HG02623 (cell line): ENCODE results near the gene FOXN3.
"Not testable (repeated sequence)": the region's sequence is repeated elsewhere in the genome, so short reads cannot be mapped to it uniquely, and the experiment has no call there.

Experiments used
- ATAC-seq: cut with Tn5 transposase; IDR thresholded peaks from one replicate; pipeline ENCODE4 v1.9.1; 2021; ENCODE audit warnings: moderate library complexity; ENCODE audit not compliant: unreplicated experiment

FOXN3 gene

GRCh38 chr14:89256283-89256682, 160.8 kb downstream of the FOXN3 start:
- ATAC-seq, result no peak

DNA sequence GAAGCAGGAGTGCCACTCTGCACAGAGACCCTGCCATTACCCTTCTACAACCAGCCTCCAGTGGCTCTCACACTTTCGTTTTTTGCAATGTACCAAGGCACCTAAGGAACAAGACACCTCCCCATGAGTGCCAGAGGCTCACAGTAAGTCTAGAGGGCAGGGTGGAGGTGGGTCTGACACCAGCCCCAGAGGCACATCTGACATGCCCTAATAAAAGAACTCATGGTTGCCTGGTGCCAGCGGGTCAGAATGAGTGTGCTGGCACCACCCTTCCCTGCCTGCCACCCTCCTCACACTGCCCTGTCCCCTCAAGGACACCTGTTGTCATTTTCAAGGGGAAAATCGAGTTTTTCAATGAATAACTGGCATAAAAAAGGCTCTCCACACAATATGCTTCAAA, 161.2 kb downstream of the FOXN3 start:
- no peak for ATAC-seq

DNA sequence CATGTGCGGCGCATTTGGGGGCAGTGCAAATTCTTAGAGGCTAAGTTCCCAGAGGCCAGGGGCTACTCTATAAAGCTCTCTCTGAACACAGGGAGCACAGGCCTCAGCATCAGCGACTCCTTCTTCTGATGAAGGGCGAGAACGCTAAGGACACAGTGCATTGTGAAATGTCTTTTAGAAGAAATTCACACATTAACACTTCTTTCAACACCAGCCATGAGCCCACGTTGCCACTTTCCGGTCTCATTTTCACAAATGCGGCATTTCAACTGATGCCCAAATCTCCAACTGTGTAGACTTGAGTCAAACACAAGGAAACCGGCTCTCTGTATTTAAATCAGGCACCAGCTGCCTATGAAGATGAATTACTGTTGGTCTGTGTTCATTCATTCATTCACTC, 162.0 kb downstream of the FOXN3 start:
- ATAC-seq, result no peak

GRCh38 chr14:89254166-89254909, 162.7 kb downstream of the FOXN3 start:
- ATAC-seq, result no peak

GRCh38 chr14:89252887-89253532, 164.0 kb downstream of the FOXN3 start:
- ATAC-seq, result no peak

GRCh38 chr14:89251061-89251460, 166.0 kb downstream of the FOXN3 start:
- no peak for ATAC-seq

GRCh38 chr14:89250655-89250975, 166.4 kb downstream of the FOXN3 start:
- ATAC-seq, result not testable (repeated sequence)

- ATAC-seq, result no peak
Observed at GRCh38 chr14:89249972-89250654, 166.9 kb downstream of the FOXN3 start.

- ATAC-seq, result no peak
Observed at GRCh38 chr14:89249065-89249695, 167.9 kb downstream of the FOXN3 start.

DNA sequence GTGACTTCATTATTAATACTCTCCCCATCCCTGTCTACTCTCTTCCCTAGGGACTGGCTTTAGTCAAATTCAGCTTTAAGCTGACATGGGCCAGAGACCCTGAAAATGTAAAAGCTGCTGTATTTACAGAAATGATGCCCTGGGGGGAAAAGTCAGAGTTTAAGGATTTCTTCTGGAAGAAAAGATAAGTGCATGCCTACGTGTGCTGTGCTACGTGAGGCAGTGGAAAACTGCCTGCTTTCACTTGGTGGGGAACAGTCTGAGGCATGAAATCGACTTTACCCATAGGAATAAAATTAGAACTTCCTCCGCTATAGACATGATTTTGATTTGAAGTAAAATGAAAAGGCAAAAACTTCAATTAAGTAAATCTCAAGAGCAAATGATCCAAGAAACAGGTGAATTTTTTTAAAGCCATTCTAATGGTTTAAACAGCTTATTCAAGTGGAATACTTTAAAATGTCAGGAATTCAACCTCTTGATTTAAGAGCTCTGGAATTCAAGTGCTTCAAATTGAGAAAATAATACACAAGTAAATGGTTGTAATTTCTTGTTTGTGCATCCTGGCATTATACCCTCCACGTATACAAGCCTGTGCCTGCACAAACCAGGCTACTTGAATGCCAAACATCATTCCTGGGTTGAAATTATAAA, 168.5 kb downstream of the FOXN3 start:
- no peak for ATAC-seq

- no peak for ATAC-seq
Observed at GRCh38 chr14:89247457-89248122, 169.4 kb downstream of the FOXN3 start.

- no peak for ATAC-seq
Observed at GRCh38 chr14:89246290-89246689, 170.7 kb downstream of the FOXN3 start.

- no peak for ATAC-seq
Observed at GRCh38 chr14:89245802-89246201, 171.2 kb downstream of the FOXN3 start.

DNA sequence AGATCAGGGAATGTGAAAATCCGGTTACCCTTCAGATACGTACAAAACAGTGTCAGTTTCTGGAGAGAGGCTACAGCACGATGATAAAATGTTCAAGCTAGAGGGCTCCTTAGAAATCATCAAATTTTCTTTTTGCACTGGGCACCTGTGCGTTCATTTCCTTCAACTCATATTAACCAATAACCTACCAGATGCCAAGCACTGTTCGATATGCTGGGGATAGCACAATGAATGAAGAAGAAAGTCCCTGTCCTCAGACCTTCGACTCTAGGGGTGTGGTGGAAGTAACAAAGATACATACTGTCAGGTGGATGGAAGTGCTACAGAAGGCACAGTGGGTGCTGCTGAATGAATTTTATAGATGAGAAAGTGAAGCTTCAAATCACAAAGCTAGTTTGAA, 172.3 kb downstream of the FOXN3 start:
- no peak for ATAC-seq

- ATAC-seq, result no peak
Observed at GRCh38 chr14:89243741-89244140, 173.3 kb downstream of the FOXN3 start.

DNA sequence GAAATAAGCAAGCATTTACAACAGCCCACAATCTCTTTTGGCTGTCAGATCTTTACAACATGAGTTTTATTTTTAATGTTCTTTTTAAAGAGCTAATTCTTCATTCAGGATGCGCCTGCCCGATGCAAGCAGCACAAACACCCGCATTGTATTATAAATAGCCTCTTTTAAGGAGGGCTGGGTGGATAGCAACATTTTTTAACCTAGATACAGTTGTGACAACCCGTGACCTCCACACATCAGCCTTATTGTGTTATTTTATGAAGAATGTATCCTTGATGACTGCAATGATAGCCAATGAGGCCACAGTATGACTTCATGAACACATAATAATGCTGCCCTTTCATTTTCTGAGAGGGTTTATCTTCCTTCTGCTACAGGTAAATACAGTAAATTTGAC, 173.7 kb downstream of the FOXN3 start:
- ATAC-seq, result no peak

DNA sequence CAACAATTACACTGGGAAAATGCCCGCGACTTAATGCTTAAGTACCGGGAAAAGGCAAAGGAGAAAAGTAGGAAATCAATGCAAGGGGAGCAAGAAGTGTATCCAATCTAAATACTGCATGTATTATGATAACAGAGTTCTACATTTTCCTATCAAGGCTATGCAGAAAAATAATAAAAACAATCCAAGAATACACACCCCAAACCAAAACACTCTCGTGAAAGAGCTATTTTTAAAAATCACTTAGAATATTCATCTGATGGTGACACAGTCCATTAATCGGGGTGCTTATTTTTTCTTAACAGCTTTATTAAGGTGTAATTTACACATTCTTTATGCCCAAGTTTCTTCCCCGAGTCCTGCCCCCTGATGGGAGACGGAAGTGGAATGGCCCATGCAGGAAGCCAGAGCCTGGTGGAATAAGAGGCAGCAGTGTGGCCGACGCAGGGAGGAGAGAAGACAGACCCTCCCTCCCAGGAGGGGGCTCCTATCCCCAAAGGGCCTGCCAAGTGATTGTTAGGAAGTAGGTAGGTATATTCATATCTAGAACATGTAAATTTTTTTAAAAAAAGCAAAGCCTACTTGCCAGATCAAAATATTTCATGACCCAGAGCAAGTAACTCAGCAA, 174.3 kb downstream of the FOXN3 start:
- no peak for ATAC-seq

DNA sequence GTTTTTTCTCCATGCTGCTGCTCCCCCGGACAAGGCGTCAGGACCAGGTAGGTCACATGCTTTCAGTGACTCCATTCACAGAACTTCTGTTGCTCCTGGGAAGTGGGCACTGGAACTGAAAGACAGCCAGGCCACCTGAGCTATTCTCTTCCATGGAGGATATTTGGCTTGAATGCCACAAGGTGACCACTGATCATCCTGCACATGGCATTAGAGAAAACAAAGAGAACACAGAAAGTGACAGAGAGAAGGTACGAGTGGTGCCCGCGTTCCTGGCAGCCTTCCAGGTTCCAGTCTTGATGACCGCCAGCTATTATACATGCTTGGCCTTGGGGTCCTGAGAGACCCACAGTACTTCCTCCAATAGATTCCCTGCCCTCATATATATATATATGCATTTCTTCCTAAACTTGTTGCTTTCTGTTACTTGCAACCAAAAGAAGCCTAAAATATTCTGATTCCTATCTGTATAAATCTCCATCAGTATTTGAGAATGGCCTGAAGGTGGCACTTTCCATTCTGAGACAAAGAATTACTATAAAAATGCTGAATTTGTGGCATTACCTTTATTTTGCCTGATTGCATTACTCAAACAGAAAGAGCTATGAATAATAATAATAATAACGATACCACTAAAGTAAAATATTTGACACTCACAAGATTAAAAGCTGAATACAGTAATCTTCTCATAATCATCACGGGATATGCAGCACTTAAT, 174.9 kb downstream of the FOXN3 start:
- ATAC-seq, result no peak

- ATAC-seq, result no peak
Observed at GRCh38 chr14:89241257-89241656, 175.8 kb downstream of the FOXN3 start.

- ATAC-seq, result no peak
Observed at GRCh38 chr14:89240414-89240813, 176.6 kb downstream of the FOXN3 start.
